Measurements from ENCODE around the gene NPHP4.
"Not testable (repeated sequence)": the region's sequence is repeated elsewhere in the genome, so short reads cannot be mapped to it uniquely, and the experiment has no call there.

Gene NPHP4

GRCh38 chr1:5876094-5876650 is 116.1 kb downstream of the NPHP4 start:
- DNase-seq (ENCODE audit: low spot score): no peak

DNA sequence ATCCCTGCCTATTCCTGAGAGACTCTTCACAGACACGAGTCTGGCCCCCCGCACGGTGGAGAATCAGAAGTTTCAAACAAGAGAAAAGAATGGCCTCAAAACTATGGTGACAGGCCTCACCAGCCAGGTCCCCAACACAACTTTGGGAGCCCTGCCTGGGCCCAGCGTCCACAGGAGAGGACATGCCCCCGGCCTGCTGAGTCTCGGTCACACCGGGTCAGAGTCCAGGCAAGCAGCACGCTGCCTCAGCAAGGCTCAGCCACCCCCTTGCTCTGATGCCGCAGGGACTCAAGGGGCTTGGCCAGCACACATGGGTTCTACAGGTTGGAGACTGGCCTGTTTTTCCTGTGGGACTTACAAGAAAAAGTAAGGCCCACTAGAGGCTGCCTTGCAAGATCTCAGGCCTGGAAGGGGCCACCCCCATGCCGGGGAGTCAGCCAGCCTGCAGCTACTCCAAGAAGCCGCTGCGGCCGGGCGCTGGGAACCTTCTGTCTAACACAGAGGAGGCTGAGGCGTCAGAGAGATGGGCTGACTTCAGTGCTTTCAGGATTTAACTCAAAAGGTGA is 116.8 kb downstream of the NPHP4 start:
- no peak for DNase-seq (ENCODE audit: low spot score)

GRCh38 chr1:5874416-5875110 is 117.7 kb downstream of the NPHP4 start:
- no peak for DNase-seq (ENCODE audit: low spot score)

DNA sequence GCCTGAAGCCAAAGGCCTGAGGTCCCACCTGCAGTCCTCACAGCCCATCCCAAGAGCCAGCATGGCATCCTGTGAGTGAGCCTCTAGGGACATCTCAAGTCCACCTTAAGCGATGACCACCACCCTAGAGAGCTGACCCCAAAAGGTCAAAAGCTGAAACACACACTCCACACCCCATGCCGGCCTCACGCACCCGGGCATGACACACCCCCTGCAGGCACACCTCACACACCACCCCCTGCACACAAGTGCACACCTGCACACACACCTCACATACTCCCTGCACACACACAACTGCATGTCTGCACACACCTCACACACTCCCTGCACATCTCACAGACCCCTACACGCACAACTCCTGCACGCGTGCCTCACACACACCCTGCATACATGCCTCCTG is 118.7 kb downstream of the NPHP4 start:
- DNase-seq (ENCODE audit: low spot score): no peak

GRCh38 chr1:5872886-5873285 is 119.3 kb downstream of the NPHP4 start:
- no peak for DNase-seq (ENCODE audit: low spot score)

- no peak for DNase-seq (ENCODE audit: low spot score)
Observed at GRCh38 chr1:5868931-5869500, 123.2 kb downstream of the NPHP4 start.

GRCh38 chr1:5865774-5866173 is 126.5 kb downstream of the NPHP4 start:
- no peak for DNase-seq (ENCODE audit: low spot score)

- DNase-seq (ENCODE audit: low spot score): no peak
Observed at GRCh38 chr1:5865056-5865455, 127.2 kb downstream of the NPHP4 start.

DNA sequence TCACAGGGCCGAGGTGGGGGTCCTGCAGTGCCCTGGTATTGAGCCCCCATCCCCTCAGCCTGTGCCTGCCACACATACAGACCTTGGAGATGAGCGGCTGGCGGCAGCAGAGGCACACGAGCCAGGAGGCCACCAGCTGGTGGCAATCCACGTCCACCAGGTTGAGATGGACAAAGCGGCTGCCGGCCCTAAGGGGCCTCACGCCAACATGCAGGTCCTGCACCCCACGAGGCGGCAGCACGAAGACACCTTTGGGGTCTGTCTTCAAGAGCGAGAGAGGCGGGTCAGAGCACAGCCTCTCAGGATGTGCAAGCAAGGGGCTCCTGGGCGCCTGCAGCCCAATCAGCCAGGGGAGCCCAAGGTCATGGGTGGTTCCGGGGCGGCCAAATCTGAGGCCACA is 128.0 kb downstream of the NPHP4 start:
- no peak for DNase-seq (ENCODE audit: low spot score)

- DNase-seq (ENCODE audit: low spot score): no peak
Observed at GRCh38 chr1:5863238-5863637, 129.0 kb downstream of the NPHP4 start.

DNA sequence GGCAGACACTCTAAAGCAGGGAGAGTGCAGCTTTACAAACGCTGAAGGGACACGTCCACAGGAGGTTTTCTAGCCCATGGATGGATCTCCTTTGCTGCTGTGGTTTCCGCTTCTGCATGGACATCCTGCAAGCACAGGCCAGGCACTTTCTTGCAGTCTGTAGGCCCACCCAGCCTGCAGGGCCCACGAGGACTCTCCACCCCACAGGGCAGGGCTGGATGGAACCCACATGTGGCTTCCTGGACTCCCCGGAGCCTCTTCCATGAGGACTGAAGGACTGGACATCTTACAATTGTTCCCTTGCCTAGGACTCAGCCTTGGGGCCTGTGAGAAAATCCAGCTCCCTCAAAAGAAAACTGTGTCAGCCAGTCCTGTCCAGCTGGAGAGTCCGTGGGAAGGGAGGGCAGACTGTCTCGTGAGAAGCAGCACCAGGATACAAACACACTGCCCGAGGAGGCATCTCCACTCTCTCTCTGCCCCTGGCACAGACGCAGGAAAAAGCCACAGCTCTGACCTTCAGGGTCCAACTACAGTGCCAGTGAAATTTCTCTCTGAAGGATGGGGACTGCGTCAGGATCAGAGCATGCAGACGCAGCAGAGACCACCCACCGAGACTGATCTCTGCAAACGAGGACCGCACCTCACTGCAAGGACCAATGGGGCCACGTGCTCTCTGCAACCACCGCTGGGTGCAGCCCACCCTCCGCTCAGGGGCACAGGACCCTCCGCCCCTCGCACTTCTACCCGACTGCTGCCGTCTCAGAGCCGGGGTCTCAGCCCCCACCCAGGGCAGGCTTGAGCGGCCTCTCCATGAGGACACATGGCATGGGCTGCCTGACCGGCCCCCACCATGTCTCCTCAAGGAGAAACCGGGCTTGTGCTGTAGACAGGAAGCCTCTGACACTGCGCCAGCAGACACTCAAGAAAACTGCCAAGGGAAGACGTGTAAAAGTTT is 130.1 kb downstream of the NPHP4 start:
- no peak for DNase-seq (ENCODE audit: low spot score)

GRCh38 chr1:5860277-5860676 is 131.9 kb downstream of the NPHP4 start:
- DNase-seq (ENCODE audit: low spot score): no peak

- no peak for DNase-seq (ENCODE audit: low spot score)
Observed at GRCh38 chr1:5859766-5860165, 132.5 kb downstream of the NPHP4 start.

DNA sequence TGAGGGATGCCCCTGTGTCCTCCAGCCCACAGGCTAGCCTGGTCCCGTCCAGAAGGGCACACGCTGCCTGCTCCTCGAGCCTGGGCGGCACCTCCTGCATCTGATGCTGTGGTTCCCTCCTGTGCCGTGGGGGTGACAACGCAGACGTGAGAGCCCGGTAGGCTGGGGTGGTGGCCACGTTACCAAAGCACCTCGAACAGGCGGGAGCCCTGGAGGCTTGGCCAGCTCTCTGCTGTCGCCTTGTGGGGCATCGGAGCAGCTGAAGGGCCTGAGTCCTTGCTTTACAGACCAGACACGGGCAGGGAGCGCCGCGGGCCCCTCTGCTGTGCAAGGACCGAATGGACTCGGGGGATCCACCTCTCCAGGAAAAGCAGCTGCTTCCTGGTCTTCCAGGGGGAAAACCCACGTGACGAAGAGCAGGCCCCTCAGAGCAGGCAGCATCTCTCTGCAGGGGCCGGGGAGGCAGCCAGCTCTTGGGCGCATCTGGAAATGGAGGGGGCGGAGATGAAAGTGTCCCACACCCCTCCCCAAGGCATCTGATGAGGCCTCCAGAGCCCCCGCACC is 133.3 kb downstream of the NPHP4 start:
- no peak for DNase-seq (ENCODE audit: low spot score)

GRCh38 chr1:5858246-5858645 is 134.0 kb downstream of the NPHP4 start:
- DNase-seq (ENCODE audit: low spot score): no peak

DNA sequence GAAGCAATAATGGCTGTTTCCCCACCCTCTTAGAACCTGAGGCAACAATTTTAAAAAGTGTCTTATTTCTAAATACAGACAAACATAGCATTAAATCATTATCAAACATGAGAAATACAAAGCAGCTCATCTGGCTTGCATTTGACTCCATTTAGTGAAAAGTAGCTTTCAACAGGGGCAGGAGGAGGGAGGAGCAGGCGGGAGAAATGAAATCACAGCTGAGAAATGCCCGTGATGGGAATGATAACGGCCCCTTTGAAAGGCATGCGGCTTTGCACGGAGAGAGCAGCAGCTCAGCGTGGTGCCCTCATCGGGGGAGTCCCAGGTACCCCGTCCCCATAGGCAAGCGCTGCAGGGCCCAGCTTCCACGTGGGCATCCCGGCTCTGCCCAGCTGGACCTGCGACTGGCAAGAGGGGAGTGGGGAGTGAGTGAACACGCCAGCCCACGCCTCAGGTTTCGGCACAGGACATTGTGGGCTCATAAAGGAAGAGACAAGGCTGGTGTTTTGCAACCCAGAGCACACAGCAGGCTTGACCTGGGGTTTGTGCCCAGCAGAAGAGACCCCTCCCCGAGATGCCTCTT is 134.6 kb downstream of the NPHP4 start:
- DNase-seq (ENCODE audit: low spot score): no peak

DNA sequence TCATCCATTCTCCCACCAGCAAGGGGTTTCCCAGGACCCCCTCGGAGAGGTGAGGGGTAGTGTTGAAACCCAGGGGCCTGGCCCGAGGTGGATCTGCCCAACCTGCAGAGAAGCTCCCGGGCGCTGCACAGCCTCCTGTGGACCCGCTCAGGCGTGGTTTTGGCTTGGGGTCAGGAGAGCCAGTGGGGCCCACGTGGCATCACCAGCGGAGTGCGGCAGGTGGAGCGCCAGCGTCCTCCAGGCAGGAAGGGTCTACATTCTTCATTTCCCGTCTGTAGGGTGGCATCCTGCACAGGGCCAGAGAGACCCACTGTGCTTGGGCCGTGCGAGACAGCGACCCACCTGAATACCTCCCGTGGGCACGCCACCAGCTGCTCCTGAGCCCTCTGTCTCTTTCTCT is 135.2 kb downstream of the NPHP4 start:
- DNase-seq (ENCODE audit: low spot score): no peak

DNA sequence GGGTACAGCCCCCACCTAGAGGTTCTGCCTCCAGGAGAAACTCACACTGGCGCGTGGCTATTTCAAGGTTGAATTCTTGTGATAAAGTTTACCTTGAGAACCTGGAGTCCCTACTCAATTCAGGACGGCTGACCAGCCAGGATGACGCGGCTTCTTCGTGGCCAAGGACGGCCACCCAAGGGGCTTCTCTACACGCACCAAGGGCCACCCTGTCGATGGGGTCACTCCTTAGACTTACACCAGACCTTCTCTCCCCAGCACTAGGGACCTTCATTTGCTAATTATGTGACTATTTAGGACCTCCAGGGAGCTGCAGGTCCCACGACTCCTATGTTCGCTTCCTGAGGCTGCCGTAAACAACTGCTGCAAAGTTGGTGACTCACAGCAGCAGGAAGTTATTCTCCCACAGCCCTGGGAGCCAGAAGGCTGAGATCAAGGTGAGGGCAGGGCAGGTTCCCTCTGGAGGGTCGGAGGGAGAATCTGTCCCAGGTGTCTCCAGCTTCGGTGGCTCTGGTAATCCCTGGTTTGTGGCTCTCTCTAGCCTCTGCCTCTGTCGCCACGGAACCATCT is 135.9 kb downstream of the NPHP4 start:
- DNase-seq (ENCODE audit: low spot score): no peak

- DNase-seq (ENCODE audit: low spot score): no peak
Observed at GRCh38 chr1:5855196-5855897, 136.9 kb downstream of the NPHP4 start.

- no peak for DNase-seq (ENCODE audit: low spot score)
Observed at GRCh38 chr1:5854754-5855153, 137.5 kb downstream of the NPHP4 start.

- DNase-seq (ENCODE audit: low spot score): not testable (repeated sequence)
Observed at GRCh38 chr1:5853858-5854257, 138.4 kb downstream of the NPHP4 start.

Data from COLO829 (cell line).